Heart right ventricle (tissue), 16 donors: ENCODE results near the gene USP22. TPM values are rescaled to one million over a fixed set of nuclear protein-coding genes. Genes with fewer than 3 reads are reported as not detected.
"Not testable (repeated sequence)": the region's sequence is repeated elsewhere in the genome, so short reads cannot be mapped to it uniquely, and the experiment has no call there.

Experiments used
- ATAC-seq, 8 donors: fragments of 200-7000 bp; cut with Tn5 transposase; one replicate each; pipeline ENCODE4 v1.9.1; 2020; ENCODE audit warnings: mild to moderate bottlenecking in 8 of 8, moderate library complexity in 8 of 8, moderate number of reproducible peaks in 1 of 8
- DNase-seq, 2 donors: peaks; one replicate each; pipeline ENCODE4 v3.0.0-alpha.2; 2020
- H3K27ac ChIP-seq, 10 donors: fragments of 200-600 bp; sonication (generic) in 2 of 10; one replicate each; pipeline versions ENCODE4 v1.5.0 to v1.8.0; 2020 to 2022; ENCODE audit warnings: mild to moderate bottlenecking in 3 of 10
- H3K27me3 ChIP-seq, 7 donors: fragments of 200-600 bp; one replicate each; pipeline ENCODE4 v1.8.0; 2021 to 2022; ENCODE audit warnings: mild to moderate bottlenecking in 2 of 7
- H3K36me3 ChIP-seq, 9 donors: fragments of 200-600 bp; sonication (generic) in 1 of 9; one replicate each; pipeline versions ENCODE4 v1.5.0 to v1.8.0; 2020 to 2022; ENCODE audit warnings: mild to moderate bottlenecking in 2 of 9
- H3K4me1 ChIP-seq, 9 donors: fragments of 200-600 bp; sonication (generic) in 1 of 9; one replicate each; pipeline versions ENCODE4 v1.5.0 to v1.8.0; 2020 to 2022; ENCODE audit warnings: mild to moderate bottlenecking in 4 of 9
- H3K4me3 ChIP-seq, 10 donors: fragments of 200-600 bp; sonication (generic) in 2 of 10; one replicate each; pipeline versions ENCODE4 v1.5.0 to v1.8.0; 2020 to 2022; ENCODE audit warnings: mild to moderate bottlenecking in 7 of 10, moderate library complexity in 2 of 10
- H3K9me3 ChIP-seq, 11 donors: fragments of 200-600 bp in 10 of 11; sonication (generic) in 2 of 11; one replicate each; pipeline versions ENCODE4 v1.5.0 to v1.8.0; 2013 to 2022; ENCODE audit warnings: mild to moderate bottlenecking in 2 of 11, control low read depth in 1 of 11, moderate library complexity in 1 of 11
- CTCF ChIP-seq, 9 donors: fragments of 200-600 bp; sonication (generic) in 2 of 9; IDR thresholded peaks; one replicate each; pipeline versions ENCODE4 v1.5.0 to v1.8.0; 2021 to 2022; ENCODE audit warnings: antibody characterized with exemption in 9 of 9, mild to moderate bottlenecking in 5 of 9, moderate library complexity in 1 of 9
- WGBS, 2 donors: extraction: QIAGEN DNeasy Blood & Tissue Kit; methylation state at CpG; one replicate each; pipeline ENCODE4 v1.1.7; 2013; ENCODE audit warnings: inconsistent platforms in 1 of 2; 5-methylcytosine and 5-hydroxymethylcytosine counted together
- intact Hi-C, 10 donors: fragments of 100-400 bp; cut with DNase I; formaldehyde crosslinking; loops; one replicate each; pipeline versions ENCODE4 v1.11.1 to v1.14.2; 2022
- polyA plus RNA-seq, 2 donors: library from polyadenylated mRNA; stranded (reverse); fragments of 200-250 nt; gene quantifications; one replicate each; pipeline ENCODE4 v1.2.3, GENCODE V29; 2013
- total RNA-seq, 10 donors: library from RNA; stranded (reverse); fragmentation: NEBNext Ultra II Directional in 3 of 10; extraction: Animal tissue kit (Norgen Biotek cat#: 25700) in 3 of 10; gene quantifications; one replicate each; pipeline versions ENCODE4 v1.2.1 to v1.2.4, GENCODE V29; 2021 to 2023
- donor health status: Arrhythmogenic right ventricular cardiomyopathy.
- donor health status: ischemic (EF 13 %, LVEDD 7.1; RV severe dilation, severe dysfunction).
- donor health status: healthy with polysubstance abuse.
- donor health status: DM: no; HTN: yes; CAD: no.
- donor health status: DM: no; HTN: no; CAD: no.
- donor health status: ischemic (EF 25% LVEDD 6.9; RV normal size, moderate dysfunction).
- donor health status: ischemic (EF 25% LVEDD 5.7; RV mildly dilated, moderate dysfunction).
- donor health status: healthy.
- donor health status: DM: yes; HTN: yes; CAD: no.
- donor health status: Ischemic cardiomyopathy.
- donor health status: ischemic (EF 35%, LVEDD 5.7; RV mildly dilated, moderate dysfunction).
- donor health status: nonischemic (EF 11% LVEDD 7.7; RV severe dilation, severe dysfunction).
- donor health status: DM: yes; HTN: yes; CAD: no.
- donor health status: PGD.
- donor health status: ischemic (EF 29% LVEDD 5.4; RV normal size, mild dysfunction).
- donor health status: nonischemic (EF 23%, LVEDD 6.1; RV moderate dilation, normal function).

The USP22 gene
- total and polyA plus RNA-seq, 12 donors, result 26.6 to 218 (median 173) TPM

DNA sequence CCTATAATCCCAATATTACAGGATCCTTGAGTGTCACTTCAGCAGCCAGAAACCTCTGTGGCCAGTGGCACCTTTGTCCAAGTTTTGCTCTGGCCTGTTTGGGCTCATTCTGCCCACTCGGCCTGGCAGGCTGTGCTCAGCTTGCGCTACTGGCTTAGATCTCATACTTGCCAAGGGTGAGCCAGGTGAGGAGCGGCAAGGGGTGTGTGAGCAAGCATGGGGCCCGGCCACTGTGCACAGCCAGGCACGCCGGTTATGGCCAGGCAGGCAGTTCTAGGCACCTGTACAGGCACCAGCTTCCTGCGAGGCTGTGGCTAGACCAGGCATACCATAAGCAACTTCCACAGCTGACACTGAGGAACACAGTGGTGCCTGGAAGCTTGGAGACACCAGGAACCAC is 16.9 kb upstream of the USP22 start:
- Histone ChIP-seq H3K27ac (no peak overlapping the region), H3K4me1 (no peaks in the 10 kb centered on the region), H3K9me3 (no peaks in the 10 kb centered on the region), H3K27me3 (peaks cover 0 to 5% (median 0%) of the 10 kb centered on the region in 7 donors), H3K4me3 (no peak overlapping the region), H3K36me3 (no peaks in the 10 kb centered on the region)
- DNase-seq (no peak), ATAC-seq (no peak)
- 95 to 98% methylated on average over 7 of the region's 7 CpGs for WGBS, 2 donors
- TF ChIP-seq CTCF (IDR thresholded peaks at IDR 0.05), result no peak
- intact Hi-C loops, result no loop called here

GRCh38 chr17:21058098-21058893 is 15.5 kb upstream of the USP22 start:
- WGBS, 2 donors, result 83 to 84% methylated on average over 5 of the region's 5 CpGs
- Histone ChIP-seq H3K4me3 (no peak overlapping the region), H3K9me3 (no peaks in the 10 kb centered on the region), H3K36me3 (no peaks in the 10 kb centered on the region), H3K4me1 (no peaks in the 10 kb centered on the region), H3K27me3 (peaks cover 0 to 5% (median 0%) of the 10 kb centered on the region in 7 donors), H3K27ac (no peak overlapping the region)
- ATAC-seq (no peak), DNase-seq (no peak)
- no peak for TF ChIP-seq CTCF (IDR thresholded peaks at IDR 0.05)
- intact Hi-C loops, result no loop called here

- H3K27ac ChIP-seq, intact Hi-C loops, ATAC-seq, H3K4me3 ChIP-seq, DNase-seq, H3K27me3 ChIP-seq, H3K36me3 ChIP-seq, H3K9me3 ChIP-seq: not testable (repeated sequence)
- WGBS, 2 donors, result 94% methylated on average over 8 of the region's 8 CpGs
- H3K4me1 ChIP-seq, result peaks cover 0 to 11% (median 0%) of the 10 kb centered on the region in 9 donors
These were observed 10.2 kb upstream of the USP22 start for GRCh38 chr17:21053056-21053455.

GRCh38 chr17:21049457-21049856 is 6.6 kb upstream of the USP22 start:
- intact Hi-C loops, result loop anchor here in 3 of 10 donors (10.0 kb wide), 3 partner anchors 55 to 235 kb away; partner anchors contain the start of genes MAP2K3 (in 2 of the 3) and NATD1 (in 1 of the 3)
- WGBS, 2 donors, result 93 to 98% methylated on average over 1 of the region's 1 CpG

More at GRCh38 chr17:21049457-21049856, 6.6 kb upstream of the USP22 start:
- ATAC-seq, result no peak
- Histone ChIP-seq H3K4me1 (peaks cover 0 to 11% (median 0%) of the 10 kb centered on the region in 9 donors), H3K9me3 (no peaks in the 10 kb centered on the region), H3K27me3 (no peaks in the 10 kb centered on the region), H3K27ac (no peak overlapping the region), H3K4me3 (no peak overlapping the region), H3K36me3 (no peaks in the 10 kb centered on the region)
- DNase-seq, result no peak
- TF ChIP-seq CTCF (IDR thresholded peaks at IDR 0.05), result no peak
